Aorta (tissue), 5 donors: ENCODE measurements around the gene CRIM1. TPM values are rescaled to one million over a fixed set of nuclear protein-coding genes. Genes with fewer than 3 reads are reported as not detected.
A peak's percentile ranks its signal among the peaks of the same experiment; 100 is the strongest.

Experiments used
- ATAC-seq: fragments of 200-7000 bp; cut with Tn5 transposase; one replicate; pipeline ENCODE4 v1.9.1; 2022; ENCODE audit warnings: moderate library complexity; ENCODE audit not compliant: low FRiP score
- DNase-seq, 2 donors: peaks; one replicate each; pipeline ENCODE4 v3.0.0-alpha.2; 2020
- H3K27ac ChIP-seq, 2 donors: one replicate each; pipeline ENCODE4 v1.5.1; 2013; ENCODE audit warnings: low read length in 2 of 2, mild to moderate bottlenecking in 2 of 2, moderate library complexity in 2 of 2, control low read depth in 1 of 2, inconsistent platforms in 1 of 2, low read depth in 1 of 2
- H3K27me3 ChIP-seq, 2 donors: one replicate each; pipeline ENCODE4 v1.6.1; 2013; ENCODE audit warnings: control low read depth in 1 of 2, low read length in 1 of 2, mild to moderate bottlenecking in 1 of 2, moderate library complexity in 1 of 2; ENCODE audit not compliant: insufficient read depth in 2 of 2, control insufficient read depth in 1 of 2
- H3K36me3 ChIP-seq, 2 donors: one replicate each; pipeline ENCODE4 v1.6.1; 2013; ENCODE audit warnings: control low read depth in 1 of 2, low read length in 1 of 2, mild to moderate bottlenecking in 1 of 2; ENCODE audit not compliant: insufficient read depth in 2 of 2, control insufficient read depth in 1 of 2
- H3K4me1 ChIP-seq, 2 donors: one replicate each; pipeline ENCODE4 v1.6.1; 2013; ENCODE audit warnings: low read length in 2 of 2, control low read depth in 1 of 2, mild to moderate bottlenecking in 1 of 2, moderate library complexity in 1 of 2; ENCODE audit not compliant: insufficient read depth in 2 of 2, control insufficient read depth in 1 of 2
- H3K4me3 ChIP-seq, 2 donors: one replicate each; pipeline ENCODE4 v1.5.1; 2013; ENCODE audit warnings: low read length in 2 of 2, control low read depth in 1 of 2, mild to moderate bottlenecking in 1 of 2
- H3K9me3 ChIP-seq: one replicate; pipeline ENCODE4 v1.6.1; 2013; ENCODE audit warnings: mild to moderate bottlenecking, low read length; ENCODE audit not compliant: control insufficient read depth
- whole genome bisulfite sequencing, 2 donors: extraction: QIAGEN DNeasy Blood & Tissue Kit; methylation state at CpG; one replicate each; pipeline ENCODE4 v1.1.7; 2013; 5-methylcytosine and 5-hydroxymethylcytosine counted together
- intact Hi-C, 2 donors: fragments of 100-400 bp; cut with DNase I; formaldehyde crosslinking; loops; one replicate each; pipeline versions ENCODE4 v1.14.2 to v1.15.0; 2022
- polyA plus RNA-seq, 2 donors: library from polyadenylated mRNA; stranded (reverse); fragments of 200-250 nt; gene quantifications; one replicate each; pipeline ENCODE4 v1.2.3, GENCODE V29; 2013
- total RNA-seq, 2 donors: library from RNA; stranded (reverse); fragmentation: NEBNext Ultra II Directional; extraction: Animal tissue kit (Norgen Biotek cat#: 25700); gene quantifications; one replicate each; pipeline ENCODE4 v1.2.1, GENCODE V29; 2021
- donor health status: healthy with polysubstance abuse.
- donor health status: Bipolar disorder and iron deficiency.
- donor health status: DM: no; HTN: no; CAD: no.
- donor health status: DM: no; HTN: no; CAD: no.
- donor health status: DM: yes; HTN: yes; CAD: no.

Gene CRIM1
- total and polyA plus RNA-seq, 4 donors: 47.3 to 727 (median 147) TPM

DNA sequence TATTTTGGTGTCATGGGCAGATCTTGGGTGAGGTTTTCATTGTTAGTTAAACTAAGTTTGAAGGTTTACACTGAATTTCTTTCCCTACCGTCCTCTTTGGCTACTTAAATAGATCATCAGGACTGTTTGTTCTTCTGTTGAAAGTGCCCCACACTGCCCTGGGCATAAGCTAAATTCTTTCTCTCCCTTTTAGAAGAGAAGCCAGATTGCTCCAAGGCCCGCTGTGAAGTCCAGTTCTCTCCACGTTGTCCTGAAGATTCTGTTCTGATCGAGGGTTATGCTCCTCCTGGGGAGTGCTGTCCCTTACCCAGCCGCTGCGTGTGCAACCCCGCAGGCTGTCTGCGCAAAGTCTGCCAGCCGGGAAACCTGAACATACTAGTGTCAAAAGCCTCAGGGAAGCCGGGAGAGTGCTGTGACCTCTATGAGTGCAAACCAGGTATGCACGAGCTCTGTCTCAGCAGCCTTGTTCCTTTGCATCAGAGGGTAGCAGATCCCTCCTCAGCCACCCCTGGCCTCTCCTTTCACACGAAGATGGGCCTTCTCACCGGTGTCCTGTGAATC is 85.6 kb downstream of the CRIM1 start:
- peaks cover 4 to 6% of the 10 kb centered on the region in 2 donors for H3K36me3 ChIP-seq
- 18 to 30% methylated on average over 13 of the region's 13 CpGs for WGBS, 2 donors
- peak overlapping the region; percentile 38 to 94 for H3K27ac ChIP-seq
- H3K27me3 ChIP-seq: no peaks in the 10 kb centered on the region
- intact Hi-C loops: no loop called here
- DNase-seq (no peak), ATAC-seq (no peak)
- no peak overlapping the region for H3K4me3 ChIP-seq
- no peaks in the 10 kb centered on the region for H3K9me3 ChIP-seq
- H3K4me1 ChIP-seq: peaks cover 9 to 22% of the 10 kb centered on the region in 2 donors

DNA sequence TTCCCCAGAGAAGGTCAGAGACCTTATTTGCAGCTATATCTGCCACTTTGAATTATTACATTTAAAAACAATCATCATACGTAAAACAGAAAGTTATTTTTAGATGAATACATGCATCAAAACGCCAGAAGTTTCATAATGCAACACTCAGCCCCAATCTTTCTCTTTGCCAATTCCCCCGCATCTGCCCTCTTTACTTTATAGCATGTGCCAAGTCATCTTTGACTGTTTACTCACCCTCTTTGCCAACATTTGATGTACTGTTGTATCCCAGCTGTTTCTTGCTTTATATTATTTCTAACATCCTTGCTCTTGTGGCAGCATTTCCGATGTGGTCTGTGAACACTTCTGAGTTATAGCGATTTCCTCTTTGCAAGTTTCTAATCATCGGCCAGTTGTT is 86.2 kb downstream of the CRIM1 start:
- 1 to 3% methylated on average over 6 of the region's 6 CpGs for WGBS, 2 donors
- DNase-seq (no peak), ATAC-seq (no peak)
- Histone ChIP-seq H3K4me3 (no peak overlapping the region), H3K9me3 (no peaks in the 10 kb centered on the region), H3K27ac (peak overlapping the region; percentile 32 to 82), H3K4me1 (peaks cover 9 to 22% of the 10 kb centered on the region in 2 donors), H3K36me3 (peaks cover 4 to 6% of the 10 kb centered on the region in 2 donors), H3K27me3 (no peaks in the 10 kb centered on the region)
- intact Hi-C loops: no loop called here

DNA sequence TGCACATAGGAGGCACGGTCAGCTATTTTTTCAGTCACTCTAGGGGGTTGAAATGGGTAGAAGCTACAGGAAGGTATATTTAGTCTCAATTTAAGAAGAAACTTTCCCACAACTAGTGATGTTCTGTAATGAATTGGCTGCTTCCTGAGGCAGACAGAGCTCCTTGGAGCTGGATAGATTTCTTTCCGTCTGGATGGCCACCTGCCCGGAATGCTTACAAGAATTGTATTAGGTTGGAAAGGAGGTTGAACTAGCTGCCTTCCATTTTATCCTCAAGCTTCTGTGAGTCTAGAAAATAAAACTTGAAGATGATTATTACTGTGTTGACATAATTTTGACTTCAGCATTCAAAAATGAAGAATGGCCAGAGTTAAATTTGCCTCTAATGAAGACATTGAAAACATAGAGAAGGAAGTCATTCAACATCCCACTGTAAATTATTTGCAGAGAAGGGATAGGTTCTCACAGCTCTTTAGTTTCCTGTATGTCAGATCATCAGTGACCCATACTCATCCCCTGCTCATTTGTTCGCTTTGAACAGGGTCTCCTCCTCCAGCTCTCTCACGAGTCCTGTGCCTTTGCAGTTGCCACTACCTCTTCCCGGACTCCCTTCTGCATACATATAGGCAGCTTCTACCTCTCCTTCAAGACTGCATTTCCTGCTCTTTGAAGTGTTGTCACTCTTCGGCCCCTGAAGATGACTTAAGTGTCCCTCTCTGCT is 88.8 kb downstream of the CRIM1 start:
- no peak for ATAC-seq
- intact Hi-C loops: no loop called here
- peaks cover 9 to 28% of the 10 kb centered on the region in 2 donors for H3K4me1 ChIP-seq

DNA sequence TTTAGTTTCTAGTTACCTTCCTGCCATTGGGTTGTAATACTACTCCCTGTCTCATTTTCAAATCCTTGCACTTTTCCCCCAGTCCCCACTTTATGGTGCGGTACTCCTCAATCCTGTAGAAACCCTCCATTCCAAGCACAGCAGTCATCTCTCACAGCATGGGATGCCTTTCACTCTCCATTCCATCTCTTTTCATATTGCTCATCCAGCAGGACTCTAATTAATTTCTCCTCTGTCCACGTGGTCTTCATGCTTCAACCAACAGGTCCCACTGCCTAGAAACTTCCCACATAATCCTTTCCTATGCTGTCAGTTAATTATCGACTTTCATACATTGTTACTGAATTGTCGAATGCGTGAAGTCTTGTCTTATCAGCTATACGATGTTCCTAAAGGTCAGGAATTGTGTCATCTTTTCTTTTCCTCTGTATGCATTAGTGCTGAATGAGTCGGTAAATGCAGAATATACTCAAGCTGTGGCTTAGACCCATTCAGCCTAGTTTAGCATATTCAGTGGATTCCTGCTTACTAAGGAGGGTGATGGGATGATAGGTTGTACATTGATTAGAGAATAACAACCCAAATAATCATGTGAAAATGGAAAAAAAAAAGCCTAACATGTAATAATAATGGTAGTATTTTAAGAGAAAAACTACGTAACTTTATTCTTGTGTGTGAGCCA is 89.7 kb downstream of the CRIM1 start:
- H3K36me3 ChIP-seq: peaks cover 4 to 6% of the 10 kb centered on the region in 2 donors
- intact Hi-C loops: no loop called here
- no peak overlapping the region for H3K27ac ChIP-seq
- ATAC-seq (no peak), DNase-seq (no peak)
- H3K27me3 ChIP-seq: no peaks in the 10 kb centered on the region
- H3K4me3 ChIP-seq: no peak overlapping the region
- peaks cover 11 to 23% of the 10 kb centered on the region in 2 donors for H3K4me1 ChIP-seq
- no peaks in the 10 kb centered on the region for H3K9me3 ChIP-seq
- 86 to 87% methylated on average over 8 of the region's 8 CpGs for WGBS, 2 donors

More for the DNA sequence above, 88.8 kb downstream of the CRIM1 start:
- DNase-seq: no peak
- WGBS, 2 donors: 37 to 46% methylated on average over 7 of the region's 7 CpGs
- no peaks in the 10 kb centered on the region for H3K27me3 ChIP-seq
- no peaks in the 10 kb centered on the region for H3K9me3 ChIP-seq
- no peak overlapping the region for H3K4me3 ChIP-seq
- H3K27ac ChIP-seq: peak overlapping the region; percentile 59 to 70
- peaks cover 4 to 6% of the 10 kb centered on the region in 2 donors for H3K36me3 ChIP-seq

DNA sequence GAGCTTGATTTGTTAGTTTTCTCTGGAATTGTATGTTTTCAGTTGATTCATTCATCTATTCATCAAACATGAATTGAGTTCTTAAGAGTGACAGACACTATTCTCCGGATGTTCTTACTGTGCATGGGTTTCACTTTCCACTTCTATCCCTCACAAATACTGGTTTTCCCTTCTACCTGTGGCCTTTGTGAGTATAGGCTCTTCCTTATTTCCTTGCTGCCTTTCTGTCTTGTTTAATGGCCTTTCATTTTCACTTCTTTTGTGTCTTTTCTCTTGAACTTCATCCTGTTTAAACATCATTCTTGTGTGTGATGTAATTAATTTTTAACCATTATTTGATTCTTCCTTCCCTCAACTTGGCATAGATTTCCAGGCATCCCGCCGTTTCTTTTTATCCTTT is 90.7 kb downstream of the CRIM1 start:
- Histone ChIP-seq H3K4me1 (peaks cover 7 to 21% of the 10 kb centered on the region in 2 donors), H3K27ac (peak overlapping the region in 1 of 2 donors; percentile 90), H3K36me3 (peaks cover 4 to 6% of the 10 kb centered on the region in 2 donors), H3K9me3 (no peaks in the 10 kb centered on the region), H3K27me3 (no peaks in the 10 kb centered on the region), H3K4me3 (no peak overlapping the region)
- WGBS, 2 donors: 38% methylated on average over 3 of the region's 3 CpGs
- DNase-seq (no peak), ATAC-seq (no peak)
- intact Hi-C loops: no loop called here

DNA sequence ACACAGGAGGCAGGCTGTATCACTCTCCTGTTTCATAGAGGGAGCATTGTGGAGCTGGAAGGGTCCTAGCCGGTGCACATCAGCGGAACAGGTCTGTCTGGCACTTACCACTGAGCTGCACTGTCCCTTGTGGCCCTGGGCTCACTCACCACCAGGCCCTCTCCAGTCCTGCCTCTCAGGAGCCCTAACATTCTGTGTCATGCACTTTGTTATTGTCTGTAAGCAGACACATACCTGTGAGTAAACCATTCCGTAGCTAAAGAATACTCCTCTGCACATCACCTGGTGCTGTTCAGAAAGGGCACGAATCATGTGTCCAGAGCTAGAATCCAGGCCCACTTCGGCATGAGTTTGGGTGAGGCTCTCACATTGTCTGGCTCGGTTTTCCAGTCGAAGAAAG is 93.6 kb downstream of the CRIM1 start:
- ATAC-seq (no peak), DNase-seq (no peak)
- Histone ChIP-seq H3K4me3 (no peak overlapping the region), H3K27me3 (no peaks in the 10 kb centered on the region), H3K36me3 (peaks cover 0 to 6% of the 10 kb centered on the region in 2 donors), H3K27ac (peak overlapping the region; percentile 39 to 98), H3K4me1 (peaks cover 9 to 28% of the 10 kb centered on the region in 2 donors), H3K9me3 (no peaks in the 10 kb centered on the region)
- 57 to 58% methylated on average over 7 of the region's 7 CpGs for WGBS, 2 donors
- intact Hi-C loops: no loop called here

DNA sequence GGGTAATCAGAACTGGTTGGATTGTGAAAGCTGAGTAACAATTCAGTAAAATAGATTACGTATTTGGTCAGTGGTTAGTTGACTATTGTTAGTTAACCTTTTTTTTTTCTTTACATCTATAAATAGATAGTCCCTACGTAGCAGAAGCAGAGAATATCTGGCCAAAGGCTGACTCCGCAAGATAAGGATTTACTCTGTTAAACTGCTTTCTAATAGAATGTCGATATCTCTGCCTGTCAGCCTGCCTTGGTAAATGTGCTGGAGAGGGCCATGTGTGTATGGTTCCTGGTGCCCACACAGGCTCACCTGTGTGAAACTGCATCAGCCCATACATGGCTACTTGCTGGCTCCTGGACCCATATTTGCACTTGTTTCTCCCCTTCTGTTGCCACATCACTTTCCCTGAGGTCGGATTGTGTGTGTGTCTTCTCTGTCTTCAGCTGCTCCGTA is 94.4 kb downstream of the CRIM1 start:
- DNase-seq (no peak), ATAC-seq (no peak)
- Histone ChIP-seq H3K9me3 (no peaks in the 10 kb centered on the region), H3K27ac (peak overlapping the region; percentile 85 to 100), H3K36me3 (peaks cover 0 to 5% of the 10 kb centered on the region in 2 donors), H3K27me3 (no peaks in the 10 kb centered on the region), H3K4me3 (no peak overlapping the region), H3K4me1 (peaks cover 12 to 34% of the 10 kb centered on the region in 2 donors)
- intact Hi-C loops: loop anchor here (5.0 kb wide), 2 partner anchors 37 to 38 kb away; no protein-coding TSS in a partner anchor
- 9 to 19% methylated on average over 6 of the region's 6 CpGs for WGBS, 2 donors

DNA sequence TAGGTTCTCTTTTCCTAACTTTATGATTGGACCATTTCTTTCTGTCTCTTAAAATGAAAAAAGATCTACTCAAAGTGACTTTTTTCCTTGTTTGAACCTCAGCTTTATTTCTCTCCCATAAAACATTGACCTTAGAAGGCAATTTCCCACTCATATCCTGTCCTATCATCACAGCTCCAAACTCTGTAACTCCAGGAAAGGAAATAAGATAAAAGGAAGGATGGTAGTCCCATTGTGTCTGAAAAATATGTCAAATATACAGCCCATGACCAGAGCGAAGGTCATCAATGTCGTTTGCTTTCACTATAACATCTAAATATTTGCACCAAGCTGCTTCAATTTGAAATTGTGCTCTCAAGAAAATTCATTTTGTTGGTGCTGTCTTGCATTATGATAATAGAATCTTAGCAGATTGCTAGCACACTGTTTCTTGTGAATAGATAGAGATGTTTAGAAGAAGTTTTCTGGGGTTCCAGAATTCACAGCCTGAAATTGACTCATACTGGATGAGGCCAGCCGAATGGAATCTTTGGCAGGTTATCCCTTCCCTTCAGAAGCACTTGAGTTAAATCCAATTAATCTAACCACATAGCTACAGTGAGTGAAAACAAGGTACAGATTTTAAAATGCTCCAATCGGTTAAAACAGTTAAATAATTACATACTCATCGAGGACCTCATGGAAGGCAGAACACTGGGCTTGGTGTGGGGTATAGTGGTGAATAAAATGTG is 95.1 kb downstream of the CRIM1 start:
- Histone ChIP-seq H3K36me3 (peaks cover 0 to 2% of the 10 kb centered on the region in 2 donors), H3K27me3 (no peaks in the 10 kb centered on the region), H3K9me3 (no peaks in the 10 kb centered on the region), H3K27ac (peak overlapping the region; percentile 17 to 85), H3K4me1 (peaks cover 17 to 40% of the 10 kb centered on the region in 2 donors), H3K4me3 (no peak overlapping the region)
- 28 to 33% methylated on average over 5 of the region's 5 CpGs for WGBS, 2 donors
- ATAC-seq: peak; percentile 27
- no peak for DNase-seq
- intact Hi-C loops: loop anchor here (5.0 kb wide), 2 partner anchors 37 to 38 kb away; no protein-coding TSS in a partner anchor
